HG02852 (cell line): Measurements from ENCODE around the gene MMEL1.
"Not testable (repeated sequence)": the region's sequence is repeated elsewhere in the genome, so short reads cannot be mapped to it uniquely, and the experiment has no call there.

ENCODE experiments used
- ATAC-seq: cut with Tn5 transposase; IDR thresholded peaks from one replicate; pipeline ENCODE4 v1.9.1; 2021; ENCODE audit warnings: mild to moderate bottlenecking, moderate library complexity; ENCODE audit not compliant: unreplicated experiment

The MMEL1 gene

DNA sequence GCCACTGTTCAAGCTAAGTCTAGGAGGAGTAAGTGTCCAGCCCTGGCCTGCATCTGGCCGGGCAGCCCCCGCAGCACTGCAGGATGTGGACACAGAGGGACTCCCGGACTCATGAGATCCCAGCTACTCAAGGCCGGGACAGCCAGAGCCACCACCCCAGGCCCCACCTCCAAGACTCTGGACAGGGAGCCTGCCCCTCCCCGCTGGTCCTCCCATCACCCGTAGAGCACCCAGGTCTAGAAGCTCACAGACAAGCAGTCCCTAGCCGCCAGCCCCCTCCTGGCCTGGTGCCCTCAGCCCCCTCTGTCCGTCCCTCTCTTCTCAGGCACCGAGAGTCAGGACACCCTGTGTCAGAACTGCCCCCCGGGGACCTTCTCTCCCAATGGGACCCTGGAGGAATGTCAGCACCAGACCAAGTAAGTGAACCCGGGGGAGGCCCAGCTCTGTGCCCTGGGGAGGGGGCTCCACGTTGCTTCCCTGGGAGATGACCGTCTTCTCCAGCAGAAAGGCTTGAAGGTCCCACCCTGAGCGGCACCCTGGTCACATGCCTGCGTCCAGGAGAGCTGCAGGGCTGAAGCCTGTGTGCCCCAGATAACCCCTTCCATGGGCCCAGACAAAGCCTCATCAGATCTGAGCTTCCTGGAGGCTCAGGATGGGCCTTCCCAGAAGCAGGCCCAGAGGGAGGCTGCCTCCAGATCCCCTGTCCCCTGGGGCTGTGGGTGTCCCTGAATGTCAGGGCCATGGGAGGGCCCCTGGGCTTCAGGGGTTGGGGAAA is 72.3 kb downstream of the MMEL1 start:
- ATAC-seq, result no peak

GRCh38 chr1:2559509-2560298 is 73.1 kb downstream of the MMEL1 start:
- ATAC-seq, result no peak

DNA sequence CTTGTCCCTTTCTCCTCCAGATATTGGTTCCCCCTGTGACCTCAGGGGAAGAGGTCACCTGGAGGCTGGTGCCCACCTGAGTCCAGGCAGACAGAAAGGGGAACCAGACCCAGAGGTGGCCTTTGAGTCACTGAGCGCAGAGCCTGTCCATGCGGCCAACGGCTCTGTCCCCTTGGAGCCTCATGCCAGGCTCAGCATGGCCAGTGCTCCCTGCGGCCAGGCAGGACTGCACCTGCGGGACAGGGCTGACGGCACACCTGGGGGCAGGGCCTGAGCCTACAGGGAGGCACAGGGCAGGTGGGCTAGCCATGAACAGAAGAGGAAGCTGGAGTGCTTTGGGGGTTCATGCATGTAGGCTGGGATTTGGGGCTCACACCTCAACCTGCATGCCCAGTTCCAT is 74.0 kb downstream of the MMEL1 start:
- no peak for ATAC-seq

GRCh38 chr1:2558420-2558819 is 74.4 kb downstream of the MMEL1 start:
- ATAC-seq, result no peak

- no peak for ATAC-seq
These were observed 75.1 kb downstream of the MMEL1 start for GRCh38 chr1:2557482-2558400.

DNA sequence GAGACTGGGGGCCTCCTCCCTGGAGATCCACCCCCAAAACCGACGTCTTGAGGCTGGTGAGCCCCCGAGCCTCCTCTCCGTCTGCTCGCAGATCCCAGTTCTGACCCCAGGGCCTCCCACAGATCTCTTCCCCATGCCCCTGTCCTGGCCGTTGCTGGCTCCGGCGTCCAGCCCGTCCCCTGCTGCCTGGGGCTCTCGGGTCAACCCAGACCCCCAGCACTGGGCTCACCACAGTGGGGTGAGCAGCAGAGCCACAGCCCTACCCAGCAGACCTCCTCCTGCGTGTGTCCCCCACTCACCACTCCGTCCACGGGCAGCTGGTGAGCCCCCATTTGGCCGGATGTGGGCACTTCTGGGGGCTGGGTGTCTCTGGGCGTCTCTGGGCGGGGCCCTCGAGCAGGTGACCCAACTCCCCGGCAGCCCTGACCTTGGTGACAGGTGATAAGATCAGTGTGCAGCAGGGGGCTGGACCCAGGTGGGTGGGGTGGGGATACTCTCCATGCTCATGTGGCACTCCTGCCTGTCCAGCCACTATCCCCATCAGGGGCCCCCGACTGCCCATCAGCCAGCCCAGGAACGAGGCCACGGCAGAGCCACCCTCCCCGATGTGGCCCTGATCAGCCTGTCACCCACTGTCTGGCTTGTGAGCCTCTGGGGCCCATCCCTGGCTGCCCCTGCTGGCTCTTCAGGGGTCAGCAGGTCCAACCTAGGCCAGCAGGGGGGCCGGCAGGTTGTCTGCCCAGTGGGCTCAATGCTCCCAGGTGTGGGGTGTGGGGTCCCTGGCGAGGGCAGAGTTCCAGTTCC is 75.9 kb downstream of the MMEL1 start:
- ATAC-seq, result peak; percentile 22

GRCh38 chr1:2556277-2556677 is 76.5 kb downstream of the MMEL1 start, which contains the start of gene TNFRSF14:
TSS of gene TNFRSF14 (plus strand) at chr1:2556371. CDS start at chr1:2556665, 294 bp downstream.
- ATAC-seq, result peak; percentile 39

- peak; percentile 40 for ATAC-seq
These were observed 77.1 kb downstream of the MMEL1 start for GRCh38 chr1:2555634-2556276.

- ATAC-seq, result no peak
These were observed 78.0 kb downstream of the MMEL1 start for GRCh38 chr1:2554621-2555387.

GRCh38 chr1:2553871-2554620 is 78.8 kb downstream of the MMEL1 start:
- ATAC-seq, result no peak

- ATAC-seq, result not testable (repeated sequence)
These were observed 79.7 kb downstream of the MMEL1 start for GRCh38 chr1:2553076-2553475.

GRCh38 chr1:2552189-2552588 is 80.6 kb downstream of the MMEL1 start:
- no peak for ATAC-seq

DNA sequence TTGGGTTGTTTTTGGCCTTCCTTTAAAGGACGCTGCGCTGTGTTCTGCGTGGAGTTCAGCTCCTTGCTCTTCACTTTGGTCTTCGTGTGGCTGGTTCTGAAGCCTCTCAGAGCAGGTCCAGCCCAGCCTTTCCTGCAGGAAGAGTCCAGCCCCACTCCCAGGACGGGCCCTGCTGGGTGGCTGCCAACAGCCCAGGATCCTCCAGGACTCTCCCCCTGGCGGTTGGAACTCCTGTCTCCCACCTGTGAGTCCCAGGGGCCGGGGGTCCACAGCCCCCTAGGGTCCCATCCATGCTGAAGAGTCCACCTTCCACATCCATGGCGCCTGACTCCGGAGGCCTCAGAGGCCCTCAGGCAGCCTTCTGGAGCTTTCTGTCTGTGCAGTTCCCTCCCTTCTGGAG is 81.3 kb downstream of the MMEL1 start:
- ATAC-seq, result not testable (repeated sequence)

- ATAC-seq, result not testable (repeated sequence)
These were observed 82.4 kb downstream of the MMEL1 start for GRCh38 chr1:2550309-2550861.

- not testable (repeated sequence) for ATAC-seq
These were observed 83.3 kb downstream of the MMEL1 start for GRCh38 chr1:2549367-2550029.

DNA sequence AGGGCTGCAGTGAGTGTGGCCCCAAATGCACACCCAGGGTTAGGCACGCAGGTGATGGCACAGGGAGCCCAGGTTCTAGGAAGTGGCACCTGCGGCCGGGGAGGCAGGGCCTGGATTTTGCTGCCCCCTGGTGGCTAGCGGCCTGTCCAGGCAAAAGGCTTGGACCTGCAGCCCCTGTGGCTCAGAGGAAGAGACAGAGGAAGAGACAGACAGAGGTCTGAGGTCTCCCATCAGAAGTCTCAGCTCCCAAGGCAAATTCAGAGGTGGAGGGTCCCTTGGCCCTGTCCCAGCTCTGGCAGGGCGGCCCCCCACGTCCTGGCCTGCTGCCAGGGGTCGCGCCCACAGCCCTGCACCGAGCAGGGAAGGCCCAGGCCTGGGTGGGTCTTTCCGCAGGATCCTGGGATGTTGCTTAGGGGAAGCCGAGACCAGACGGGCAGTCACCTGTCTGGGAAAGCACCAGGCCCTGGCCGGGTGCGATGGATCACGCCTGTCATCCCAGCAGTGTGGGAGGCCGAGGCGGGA is 84.7 kb downstream of the MMEL1 start:
- peak; percentile 7 for ATAC-seq
